22Rv1 (cell line): ENCODE data around the gene KNDC1.

Source experiments
- H3K27ac ChIP-seq: fragments of 450-650 bp; 2 replicates; pipeline ENCODE4 v1.5.1; 2017
- ZFX ChIP-seq: fragments of 450-650 bp; IDR thresholded peaks from 2 replicates; pipeline ENCODE4 v1.6.1; 2017; ENCODE audit warnings: antibody characterized with exemption, borderline replicate concordance
- TF ChIP-seq, protein P1 (sequence below): fragments of 450-650 bp; IDR thresholded peaks from 2 replicates; pipeline ENCODE4 v1.5.1; 2017; ENCODE audit warnings: mild to moderate bottlenecking

The KNDC1 gene

DNA sequence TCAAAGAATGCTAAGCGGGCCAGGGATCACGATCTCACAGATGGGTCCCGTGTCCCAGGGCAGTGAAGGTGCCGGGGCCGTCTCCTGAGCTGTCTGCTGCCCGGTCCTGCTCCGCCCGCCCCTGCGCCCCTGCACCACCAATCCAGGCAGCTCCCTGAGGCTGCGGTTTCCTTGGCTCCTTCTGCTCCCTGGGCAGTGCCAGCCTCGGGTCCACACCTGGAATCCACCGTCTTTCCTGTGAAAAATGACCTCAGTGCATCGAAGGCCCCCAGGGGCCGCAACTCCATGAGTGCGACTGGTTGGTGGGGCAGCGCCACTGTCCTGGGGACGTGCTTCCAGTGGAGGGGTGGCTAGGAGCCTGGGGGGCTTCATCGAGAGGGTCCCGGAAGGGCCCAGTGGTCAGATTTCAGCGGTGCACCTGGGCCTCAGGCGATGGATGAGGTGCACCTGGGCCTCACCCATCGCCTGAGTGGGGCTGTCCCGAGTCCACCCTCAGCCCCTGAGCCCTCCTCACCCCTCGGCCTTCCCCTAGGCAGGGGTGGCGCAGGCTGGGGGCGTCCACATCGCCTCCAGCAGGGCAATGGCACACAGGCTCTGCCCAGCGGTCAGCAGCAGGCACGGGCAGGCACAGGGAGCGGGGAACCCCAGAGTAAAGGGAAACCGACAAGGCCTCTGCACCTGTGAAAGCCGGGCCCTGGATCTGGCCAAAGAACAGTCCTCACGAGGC lies 45.1 kb upstream of the KNDC1 start:
- no peak overlapping the region for H3K27ac ChIP-seq

DNA sequence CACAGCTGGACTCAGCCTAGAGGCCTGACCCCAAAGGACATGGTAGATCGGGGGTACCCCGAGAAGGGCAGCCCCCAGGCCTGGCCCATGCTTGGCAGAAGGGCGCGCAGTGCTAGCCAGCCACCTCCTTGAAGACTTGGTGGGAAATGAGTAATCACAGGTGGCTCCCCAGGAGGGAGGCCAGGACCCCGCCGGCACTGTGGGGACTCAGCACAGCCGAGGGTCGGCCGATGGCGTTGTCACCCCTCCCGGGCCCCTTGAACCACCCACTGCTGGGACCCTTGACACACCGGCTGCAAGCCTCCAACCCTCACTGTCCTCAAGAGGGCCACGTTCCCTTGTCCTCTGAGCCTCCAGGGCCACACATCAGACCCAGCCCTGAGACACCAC lies 44.6 kb upstream of the KNDC1 start:
- no peak overlapping the region for H3K27ac ChIP-seq
- TF ChIP-seq, protein P1, sequence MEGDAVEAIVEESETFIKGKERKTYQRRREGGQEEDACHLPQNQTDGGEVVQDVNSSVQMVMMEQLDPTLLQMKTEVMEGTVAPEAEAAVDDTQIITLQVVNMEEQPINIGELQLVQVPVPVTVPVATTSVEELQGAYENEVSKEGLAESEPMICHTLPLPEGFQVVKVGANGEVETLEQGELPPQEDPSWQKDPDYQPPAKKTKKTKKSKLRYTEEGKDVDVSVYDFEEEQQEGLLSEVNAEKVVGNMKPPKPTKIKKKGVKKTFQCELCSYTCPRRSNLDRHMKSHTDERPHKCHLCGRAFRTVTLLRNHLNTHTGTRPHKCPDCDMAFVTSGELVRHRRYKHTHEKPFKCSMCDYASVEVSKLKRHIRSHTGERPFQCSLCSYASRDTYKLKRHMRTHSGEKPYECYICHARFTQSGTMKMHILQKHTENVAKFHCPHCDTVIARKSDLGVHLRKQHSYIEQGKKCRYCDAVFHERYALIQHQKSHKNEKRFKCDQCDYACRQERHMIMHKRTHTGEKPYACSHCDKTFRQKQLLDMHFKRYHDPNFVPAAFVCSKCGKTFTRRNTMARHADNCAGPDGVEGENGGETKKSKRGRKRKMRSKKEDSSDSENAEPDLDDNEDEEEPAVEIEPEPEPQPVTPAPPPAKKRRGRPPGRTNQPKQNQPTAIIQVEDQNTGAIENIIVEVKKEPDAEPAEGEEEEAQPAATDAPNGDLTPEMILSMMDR, result no peak
- TF ChIP-seq ZFX, result no peak

More for the DNA sequence above, 45.1 kb upstream of the KNDC1 start:
- TF ChIP-seq ZFX, result no peak
- TF ChIP-seq, protein P1, result no peak

DNA sequence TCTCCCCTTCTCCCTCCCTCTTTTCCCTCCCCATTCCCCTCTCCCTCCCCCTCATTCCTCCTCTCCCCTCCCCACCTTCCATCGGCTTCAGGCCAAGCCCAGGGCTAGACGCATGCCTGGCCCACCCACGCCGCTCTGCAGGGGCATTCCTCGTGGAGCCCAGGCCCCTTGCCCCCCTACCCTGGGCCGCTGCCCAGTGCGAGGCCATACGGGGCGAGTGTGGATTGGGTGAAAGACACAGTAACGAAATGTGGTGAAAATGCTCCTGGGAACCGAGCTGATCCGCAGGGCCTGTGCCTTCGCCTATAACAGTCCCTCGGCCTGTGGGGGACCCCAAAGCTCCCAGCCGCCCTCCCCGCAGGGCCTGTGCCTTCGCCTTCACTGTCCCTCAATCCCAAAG lies 44.0 kb upstream of the KNDC1 start:
- TF ChIP-seq ZFX, result no peak
- no peak overlapping the region for H3K27ac ChIP-seq

DNA sequence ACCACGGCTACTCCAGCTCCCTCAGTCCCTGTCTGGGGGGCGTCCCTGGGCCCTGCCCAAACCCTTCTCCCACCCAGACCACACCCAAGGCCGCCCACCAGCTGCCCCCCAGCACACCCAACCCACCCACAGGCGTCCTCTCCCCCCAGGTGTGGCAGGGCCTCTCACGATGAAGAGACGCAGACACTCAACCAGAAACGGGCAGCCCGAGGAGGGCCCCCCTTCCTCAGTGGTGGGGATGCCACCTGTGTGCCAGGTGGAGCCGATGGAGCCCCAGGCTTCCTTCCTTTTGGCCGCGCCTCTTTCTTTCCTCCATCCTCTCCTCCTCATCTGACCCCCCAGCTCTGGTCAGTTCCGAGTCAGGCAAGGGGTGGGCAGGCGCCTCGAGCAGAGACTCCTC lies 43.6 kb upstream of the KNDC1 start:
- TF ChIP-seq ZFX, result no peak
- TF ChIP-seq, protein P1, result no peak
- no peak overlapping the region for H3K27ac ChIP-seq

DNA sequence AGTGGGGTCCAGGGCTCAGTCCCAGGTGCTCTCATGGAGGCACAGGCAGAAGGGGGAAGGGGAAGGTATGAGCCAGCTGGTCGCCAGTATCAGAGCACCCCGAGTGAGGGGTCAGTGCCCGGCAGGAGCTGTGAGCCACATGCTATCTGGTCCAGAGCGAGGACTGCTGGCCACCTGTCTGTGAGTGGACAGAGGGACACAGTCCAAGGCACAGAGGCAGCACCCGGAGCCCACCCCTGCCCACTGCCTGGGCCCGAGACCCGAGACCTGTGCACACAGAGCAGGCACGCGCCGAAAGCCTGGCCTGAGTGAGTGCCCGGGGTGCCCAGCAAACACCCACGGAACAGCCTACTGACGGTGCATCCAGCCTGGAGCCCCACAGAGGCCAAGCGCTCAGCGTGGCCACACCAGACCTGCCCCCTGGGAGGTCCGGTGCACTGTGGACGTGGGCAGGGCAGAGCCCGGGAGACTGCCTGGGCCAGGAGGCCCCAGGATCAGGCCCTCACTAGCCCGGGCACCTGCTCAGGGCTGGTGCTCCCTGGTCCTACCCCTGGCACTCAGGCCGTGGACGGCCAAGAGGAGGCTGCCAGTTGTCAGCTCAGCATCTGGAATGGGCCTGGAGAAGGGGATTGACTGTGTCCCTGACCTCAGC lies 42.9 kb upstream of the KNDC1 start:
- H3K27ac ChIP-seq, result no peak overlapping the region
- TF ChIP-seq, protein P1, result no peak
- no peak for TF ChIP-seq ZFX

DNA sequence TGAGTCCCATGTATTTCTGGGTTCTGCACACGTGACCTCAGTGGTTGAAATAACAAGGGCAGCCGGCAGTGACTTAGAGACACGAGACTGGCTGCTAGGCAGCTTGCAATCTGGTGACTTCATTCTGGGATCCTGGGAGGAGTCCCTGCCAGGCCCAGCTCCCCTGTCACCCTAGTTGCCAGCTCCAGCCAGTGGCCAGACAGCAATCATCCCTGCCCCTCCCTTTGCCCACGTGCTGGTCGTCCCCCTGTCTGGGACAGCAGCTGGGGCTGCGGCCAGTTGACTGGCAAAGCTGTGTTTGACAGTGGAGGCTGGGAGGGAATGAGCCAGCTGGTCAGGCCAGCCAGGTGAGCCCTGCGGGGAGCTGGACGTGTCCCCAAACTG lies 42.3 kb upstream of the KNDC1 start:
- no peak overlapping the region for H3K27ac ChIP-seq
- TF ChIP-seq ZFX, result no peak
- TF ChIP-seq, protein P1, result no peak

DNA sequence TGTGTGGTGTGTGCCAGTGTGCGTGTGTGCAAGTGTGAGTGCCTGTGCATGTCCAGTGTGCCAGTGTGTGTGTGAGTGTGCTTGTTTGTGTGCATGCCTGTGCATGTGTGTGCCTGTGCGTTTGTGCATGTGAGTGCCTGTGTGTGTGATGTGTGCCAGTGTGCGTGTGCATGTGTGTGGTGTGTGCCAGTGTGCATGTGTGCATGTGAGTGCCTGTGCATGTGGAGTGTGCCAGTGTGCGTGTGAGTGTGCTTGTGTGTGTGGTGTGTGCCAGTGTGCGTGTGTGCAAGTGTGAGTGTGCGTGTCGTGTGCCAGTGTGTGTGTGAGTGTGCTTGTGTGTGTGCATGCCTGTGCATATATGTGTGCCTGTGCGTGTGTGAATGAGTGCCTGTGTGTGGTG lies 38.5 kb upstream of the KNDC1 start:
- TF ChIP-seq, protein P1, result no peak
- TF ChIP-seq ZFX, result no peak
- H3K27ac ChIP-seq, result no peak overlapping the region
